ACHN (cell line): ENCODE data around the gene CD151.

Source experiments
- DNase-seq: peaks from one replicate; pipeline ENCODE4 v3.0.0-alpha.2; 2015
- in situ Hi-C: cut with HindIII; loops from 2 replicates; pipeline ENCODE4 v1.10.0; 2017; ENCODE audit warnings: low sequenced_read_pairs, low pct_ligation_motif_present, low pct_unique_long_range_greater_than_20kb

The CD151 gene

DNA sequence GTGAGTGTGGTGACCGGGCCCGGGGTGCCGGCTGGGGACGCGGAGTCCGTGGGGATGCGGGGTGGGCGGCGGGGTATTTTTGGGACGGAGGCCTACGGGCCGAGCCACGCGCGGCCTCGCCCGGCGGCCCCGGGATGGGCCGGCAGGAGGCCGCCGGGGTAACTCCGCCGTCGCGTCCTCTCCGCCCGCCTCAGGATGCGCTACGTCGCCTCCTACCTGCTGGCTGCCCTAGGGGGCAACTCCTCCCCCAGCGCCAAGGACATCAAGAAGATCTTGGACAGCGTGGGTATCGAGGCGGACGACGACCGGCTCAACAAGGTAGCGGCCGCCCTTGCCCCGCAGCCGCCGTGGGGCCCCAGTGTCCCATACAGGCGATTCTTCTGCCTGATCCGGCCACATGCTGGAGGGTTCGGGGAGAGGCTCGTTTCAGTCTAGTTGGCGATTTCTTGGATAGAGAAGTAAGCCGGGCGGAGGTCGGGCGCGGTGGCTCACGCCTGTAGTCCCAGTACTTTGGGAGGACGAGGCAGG, 22.6 kb upstream of the CD151 start:
- DNase-seq, result no peak
- in situ Hi-C loops, result no loop called here

DNA sequence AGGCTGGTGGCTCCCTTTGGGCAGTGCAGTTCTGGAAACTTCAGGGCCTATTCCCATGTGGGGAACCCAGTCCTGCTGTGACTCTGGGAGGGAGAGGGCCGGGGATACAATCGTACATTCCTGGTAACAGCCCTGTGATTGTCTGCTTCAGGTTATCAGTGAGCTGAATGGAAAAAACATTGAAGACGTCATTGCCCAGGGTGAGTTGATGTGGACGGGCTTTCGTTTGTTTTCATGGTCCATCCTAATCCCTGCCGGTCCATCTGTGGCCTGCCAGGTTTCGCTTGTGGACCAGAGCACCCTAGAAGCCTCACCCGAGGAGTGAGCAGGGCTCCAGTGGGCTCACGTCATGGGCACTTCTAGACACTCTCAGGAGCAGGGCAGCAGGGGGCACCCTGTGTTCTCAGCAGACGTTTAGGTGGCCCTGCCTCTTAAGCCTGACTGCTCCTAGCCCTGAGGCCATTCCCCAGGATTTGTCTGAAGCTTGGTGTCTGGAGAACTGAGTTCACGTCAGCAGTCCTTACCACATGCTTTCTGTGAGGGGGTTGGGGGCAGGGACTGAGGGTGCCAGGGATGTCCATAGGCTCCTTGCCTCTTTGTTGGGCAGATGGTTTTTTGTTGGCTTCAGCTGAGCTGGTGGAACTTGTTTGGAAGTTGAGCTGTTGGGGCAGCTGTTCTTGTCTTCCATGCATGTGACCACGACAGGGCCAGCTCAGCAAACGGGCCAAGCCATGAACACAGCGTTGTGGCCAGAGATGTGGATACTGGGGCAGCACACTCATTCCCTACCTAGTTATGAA, 21.1 kb upstream of the CD151 start:
- DNase-seq, result no peak
- in situ Hi-C loops, result no loop called here

DNA sequence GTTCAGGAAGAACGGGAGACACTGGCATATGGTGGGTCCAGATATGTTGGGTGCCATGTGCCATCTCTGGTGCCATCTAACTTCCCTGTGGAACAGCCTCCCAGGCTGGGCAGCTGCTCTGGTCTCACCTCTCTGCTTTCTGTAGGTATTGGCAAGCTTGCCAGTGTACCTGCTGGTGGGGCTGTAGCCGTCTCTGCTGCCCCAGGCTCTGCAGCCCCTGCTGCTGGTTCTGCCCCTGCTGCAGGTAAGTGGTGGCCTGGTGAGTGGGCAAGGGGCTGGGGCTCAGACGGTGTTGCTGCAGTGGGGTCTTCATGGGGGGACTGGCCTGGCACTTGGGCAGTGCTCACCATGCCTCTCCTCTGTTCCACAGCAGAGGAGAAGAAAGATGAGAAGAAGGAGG, 20.4 kb upstream of the CD151 start:
- DNase-seq, result no peak
- in situ Hi-C loops, result no loop called here

DNA sequence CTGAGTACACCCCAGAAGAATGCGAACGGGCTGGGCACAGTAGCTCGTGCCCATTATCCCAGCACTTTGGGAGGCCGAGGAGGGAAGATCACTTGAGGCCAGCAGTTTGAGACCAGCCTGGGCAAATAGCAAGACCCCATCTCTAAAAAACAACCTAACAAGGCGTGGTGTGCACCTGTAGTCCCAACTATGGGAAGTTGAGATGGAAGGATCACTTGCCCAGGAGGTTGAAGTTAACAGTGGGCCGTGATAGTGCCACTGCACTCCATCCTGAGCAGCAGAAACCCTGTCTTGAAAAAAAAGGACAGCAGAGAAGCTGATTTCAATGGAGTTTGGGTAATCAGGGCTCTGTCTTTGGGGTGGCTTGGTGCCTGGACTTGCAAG, 19.7 kb upstream of the CD151 start:
- in situ Hi-C loops, result no loop called here
- no peak for DNase-seq

DNA sequence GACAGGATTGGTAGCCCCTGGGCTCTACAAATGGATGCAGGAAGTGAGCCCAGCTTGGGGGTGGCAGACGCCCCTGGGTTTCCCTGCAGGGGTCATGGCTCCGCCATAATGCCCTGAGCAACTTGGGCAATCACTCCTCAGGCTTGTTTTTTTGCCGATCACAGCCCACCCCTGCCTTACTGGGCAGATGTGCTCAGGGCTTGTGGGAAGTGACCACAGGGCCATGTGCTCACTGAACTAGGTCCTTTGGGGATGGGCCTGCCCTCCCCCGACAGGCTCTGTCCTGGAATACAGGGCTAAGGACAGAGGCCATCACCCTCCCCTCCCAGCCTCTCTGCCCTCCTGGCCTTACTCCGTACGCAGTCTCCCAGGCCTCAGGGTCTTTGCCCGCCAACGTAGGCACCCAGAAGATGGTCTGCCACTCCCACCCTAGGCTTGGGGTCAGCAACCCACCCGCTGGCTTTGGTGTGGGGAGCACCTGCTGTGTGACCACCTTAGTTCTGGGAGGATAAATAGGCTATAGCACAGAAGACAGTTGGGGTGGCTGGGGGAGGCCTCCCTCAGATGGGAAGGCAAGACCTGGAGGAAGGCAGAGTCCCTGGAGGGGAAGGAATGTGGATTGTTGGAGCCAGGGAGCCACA, 19.2 kb upstream of the CD151 start:
- no peak for DNase-seq
- in situ Hi-C loops, result no loop called here

DNA sequence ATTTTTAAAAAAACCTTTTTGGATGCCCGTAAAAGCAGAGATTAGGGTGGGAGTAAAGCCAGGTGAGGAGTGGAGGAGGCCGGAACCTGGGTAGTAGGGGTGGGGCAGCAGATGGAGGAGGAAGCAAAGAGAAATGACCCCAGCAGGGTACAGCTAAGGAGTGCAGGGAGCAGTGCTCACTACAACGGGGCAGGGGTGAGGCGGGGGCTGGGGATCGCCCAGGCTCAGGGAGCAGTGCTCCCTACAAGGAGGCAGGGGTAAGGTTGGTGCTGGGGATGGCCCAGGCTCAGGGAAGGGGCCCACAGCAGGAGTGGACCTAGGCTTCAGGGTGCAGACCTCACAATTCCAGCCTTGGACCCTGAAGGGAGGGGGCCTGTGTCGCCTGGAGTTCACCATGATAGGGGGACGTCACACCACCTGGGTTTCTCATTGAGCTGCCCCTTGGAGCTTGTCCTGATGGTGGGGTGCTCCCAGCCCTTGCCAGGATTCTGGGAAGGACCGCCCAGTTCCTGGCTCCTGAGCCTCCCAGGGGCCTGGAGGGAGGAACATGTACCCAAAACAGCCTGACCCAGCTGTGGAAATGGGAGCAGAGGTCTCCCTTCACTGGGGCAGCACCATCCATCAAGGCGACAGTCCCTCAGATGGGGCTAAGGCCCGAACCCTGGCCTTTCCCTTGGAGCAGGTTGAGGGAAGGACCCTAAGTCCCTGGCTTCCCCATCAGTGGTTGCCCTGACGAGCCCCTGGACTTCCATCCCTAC, 16.9 kb upstream of the CD151 start:
- in situ Hi-C loops, result no loop called here
- no peak for DNase-seq

DNA sequence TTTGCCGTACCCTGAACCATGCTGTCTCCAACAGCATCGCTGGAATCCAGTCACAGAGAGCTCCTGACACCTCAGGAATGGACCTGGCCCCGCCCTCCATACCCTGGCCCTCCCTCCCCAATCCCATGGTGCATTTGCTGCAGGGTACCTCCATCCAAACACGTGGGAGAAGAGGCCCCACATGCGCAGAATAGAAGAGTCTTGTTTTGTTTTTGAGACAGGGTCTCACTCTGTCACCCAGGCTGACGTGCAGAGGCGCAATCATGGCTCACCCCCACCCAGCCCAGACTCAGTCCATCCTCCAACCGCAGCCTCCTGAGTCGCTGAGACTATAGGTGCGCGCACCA, 16.3 kb upstream of the CD151 start:
- DNase-seq, result no peak
- in situ Hi-C loops, result no loop called here

DNA sequence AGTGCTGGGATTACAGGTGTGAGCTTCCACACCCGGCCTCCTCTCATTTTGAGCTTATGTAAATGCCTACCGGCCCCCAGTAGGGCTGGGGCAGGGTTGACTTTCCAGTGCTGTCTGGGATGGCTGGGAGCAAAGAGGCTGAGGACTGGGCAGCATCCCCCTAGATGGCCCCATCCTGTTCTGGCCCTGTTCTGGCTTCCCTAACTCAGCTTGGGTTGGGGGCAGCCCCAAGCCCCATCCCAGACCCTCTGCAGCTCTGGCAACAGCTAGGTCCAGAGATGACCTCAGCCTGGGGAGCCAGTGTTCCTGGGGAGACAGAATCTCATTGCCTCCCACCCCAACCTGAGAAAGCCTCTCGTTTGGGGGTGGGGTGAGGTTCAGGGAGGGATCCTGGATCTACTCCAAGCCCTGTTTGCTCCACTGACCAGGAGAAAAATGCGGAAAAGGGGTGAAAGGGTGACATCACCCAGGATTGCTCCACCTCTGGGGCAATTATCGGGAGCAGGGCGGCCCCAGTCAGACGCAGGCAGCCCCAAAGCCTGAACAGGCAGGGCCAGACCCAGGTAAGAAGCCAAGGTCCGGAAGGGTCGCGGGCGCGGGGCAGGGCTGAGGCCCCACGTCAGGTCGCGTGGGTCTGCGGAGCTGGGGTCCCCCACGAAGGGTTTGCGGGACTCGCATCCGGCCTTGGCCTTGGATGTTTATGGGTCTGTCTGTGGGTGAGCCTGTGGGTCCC, 14.2 kb upstream of the CD151 start, which contains the start of gene PNPLA2:
Gene PNPLA2, plus strand, starts transcription at position 519 of the 733 bp plus-strand sequence. CDS start 805 bp downstream, outside the sequence.
- in situ Hi-C loops, result no loop called here
- peak; percentile 85 for DNase-seq

DNA sequence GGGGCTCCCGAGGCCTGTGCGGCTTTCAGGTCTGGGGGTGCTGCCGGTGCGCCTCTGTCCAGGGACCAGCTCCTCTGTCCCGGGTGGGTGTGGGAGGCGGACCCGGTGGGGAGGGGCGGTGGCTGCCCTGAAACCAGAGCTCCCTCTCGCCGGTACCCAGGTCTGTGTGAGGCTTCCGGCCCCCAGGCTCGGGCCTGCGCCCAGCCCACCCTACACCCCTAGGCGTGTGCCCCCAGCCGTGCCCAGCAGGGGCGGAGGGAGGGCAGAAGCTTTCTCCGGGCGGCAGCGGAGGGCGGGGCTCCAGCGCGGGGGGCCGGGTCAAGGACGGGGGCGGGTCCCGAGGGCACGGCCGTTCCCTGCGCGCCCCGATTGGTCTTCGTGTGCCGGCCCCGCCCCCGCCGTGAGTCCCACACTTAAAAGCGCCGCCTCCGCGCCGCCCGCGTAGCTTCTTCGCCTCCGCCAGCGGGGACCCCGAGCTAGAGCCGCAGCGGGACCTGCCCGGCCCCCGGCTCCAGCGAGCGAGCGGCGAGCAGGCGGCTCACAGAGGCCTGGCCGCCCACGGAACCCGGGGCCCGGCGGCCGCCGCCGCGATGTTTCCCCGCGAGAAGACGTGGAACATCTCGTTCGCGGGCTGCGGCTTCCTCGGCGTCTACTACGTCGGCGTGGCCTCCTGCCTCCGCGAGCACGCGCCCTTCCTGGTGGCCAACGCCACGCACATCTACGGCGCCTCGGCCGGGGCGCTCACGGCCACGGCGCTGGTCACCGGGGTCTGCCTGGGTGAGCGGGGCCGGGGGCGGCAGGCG, 13.4 kb upstream of the CD151 start:
- in situ Hi-C loops, result no loop called here
- peak; percentile 84 for DNase-seq

DNA sequence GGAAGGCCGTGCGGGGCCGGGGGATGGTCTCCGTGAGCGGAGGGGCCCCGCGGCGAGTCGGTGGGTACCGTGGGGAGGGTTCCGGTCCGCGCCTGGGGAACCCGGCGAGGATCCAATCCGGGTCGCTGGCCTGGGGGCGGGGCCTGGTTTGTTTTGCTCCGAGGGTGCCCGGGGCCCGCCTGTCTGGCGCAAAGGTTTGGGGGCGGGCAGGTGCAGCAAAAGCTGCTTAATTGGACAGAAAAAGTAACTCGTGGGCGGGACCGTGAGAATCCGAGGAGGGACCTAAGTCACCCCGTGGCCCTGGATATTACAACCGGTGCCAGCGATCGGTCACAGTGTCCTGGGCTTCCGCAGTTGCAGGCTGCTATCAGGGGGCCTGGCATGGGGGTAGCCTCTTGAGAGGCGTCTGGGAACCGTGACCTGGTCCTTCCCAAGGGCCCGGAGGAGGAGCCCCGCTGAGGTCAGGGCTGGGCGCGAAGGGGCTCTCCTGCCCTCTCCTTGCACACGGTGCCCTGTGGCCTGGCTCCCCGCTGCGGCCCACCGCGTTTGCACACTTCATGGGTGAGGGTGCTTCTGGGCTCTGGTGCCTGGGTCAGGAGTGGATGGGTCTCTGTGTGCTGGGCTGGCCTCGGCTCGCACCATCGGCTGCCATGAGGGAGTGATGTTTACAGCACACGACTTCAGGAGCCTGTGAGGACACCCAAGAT, 12.7 kb upstream of the CD151 start:
- peak; percentile 84 for DNase-seq
- in situ Hi-C loops, result no loop called here

DNA sequence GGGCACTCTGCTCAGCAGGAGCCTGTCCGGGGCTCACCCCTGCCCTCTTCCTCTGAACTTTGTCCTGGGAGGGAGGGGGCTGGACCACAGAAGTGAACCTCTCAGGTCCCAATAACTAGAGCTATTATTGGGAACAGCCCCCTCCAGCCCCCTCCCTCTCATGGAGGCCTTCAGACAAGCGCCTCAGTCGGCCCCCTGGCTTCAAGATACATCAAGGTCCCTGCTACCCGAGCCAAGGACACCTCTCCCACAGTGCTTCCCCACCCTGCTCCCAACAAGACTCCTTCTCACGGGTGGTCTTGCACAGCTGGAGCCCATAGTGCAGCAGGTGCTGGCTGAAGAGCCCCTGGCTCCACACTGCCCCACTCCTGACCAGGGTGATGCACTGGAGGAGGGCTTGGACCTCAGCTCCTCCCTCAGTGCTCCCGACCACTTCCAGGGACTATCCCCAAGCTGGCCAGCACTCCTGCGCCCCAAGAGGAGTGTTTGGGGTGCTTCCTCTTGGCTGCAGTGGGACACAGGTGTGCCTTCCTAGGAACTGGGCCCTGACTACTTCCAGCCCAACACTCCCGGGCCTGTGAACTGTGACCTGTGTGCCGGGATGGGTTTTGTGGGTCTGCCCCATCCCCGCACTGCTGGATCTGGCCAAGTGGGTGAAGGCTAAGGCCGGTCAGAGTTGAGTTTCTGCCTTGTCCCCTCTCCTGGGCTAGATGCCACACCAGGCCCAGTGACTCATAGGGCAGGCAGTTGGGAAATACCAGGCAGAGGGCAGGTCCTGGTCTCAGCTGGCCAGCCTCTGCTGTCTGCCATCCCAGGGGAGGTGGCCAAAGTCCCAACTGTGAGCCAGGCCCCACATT, 11.9 kb upstream of the CD151 start:
- DNase-seq, result peak; percentile 83
- in situ Hi-C loops, result no loop called here

DNA sequence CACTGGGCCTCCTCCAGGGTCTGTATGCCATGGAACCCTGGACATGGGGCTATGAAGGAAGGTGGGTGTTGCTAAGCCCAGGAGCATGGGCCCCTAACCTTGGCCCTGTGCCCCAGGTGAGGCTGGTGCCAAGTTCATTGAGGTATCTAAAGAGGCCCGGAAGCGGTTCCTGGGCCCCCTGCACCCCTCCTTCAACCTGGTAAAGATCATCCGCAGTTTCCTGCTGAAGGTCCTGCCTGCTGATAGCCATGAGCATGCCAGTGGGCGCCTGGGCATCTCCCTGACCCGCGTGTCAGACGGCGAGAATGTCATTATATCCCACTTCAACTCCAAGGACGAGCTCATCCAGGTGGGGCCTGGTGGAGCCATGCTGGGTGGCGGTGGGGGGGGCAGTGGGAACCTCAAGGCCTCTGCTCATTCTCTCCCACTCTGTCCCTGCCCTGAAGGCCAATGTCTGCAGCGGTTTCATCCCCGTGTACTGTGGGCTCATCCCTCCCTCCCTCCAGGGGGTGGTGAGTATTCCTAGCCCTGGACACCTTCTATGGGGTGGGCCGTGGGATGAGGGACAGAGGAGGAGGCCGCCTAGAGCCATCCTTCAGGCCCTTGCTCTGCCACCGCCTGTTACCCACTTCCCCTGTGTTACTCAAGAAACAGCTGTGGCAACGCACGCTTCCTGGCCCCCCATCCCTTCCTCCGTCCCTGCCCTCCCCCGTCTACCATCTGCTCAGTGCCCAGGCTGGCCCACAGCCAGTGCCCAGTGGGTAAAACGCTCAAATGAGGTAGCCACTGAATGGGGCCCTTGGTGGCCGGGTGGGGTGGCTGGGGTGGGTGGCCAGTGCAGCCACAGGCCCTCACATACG, 11.0 kb upstream of the CD151 start:
- DNase-seq, result no peak
- in situ Hi-C loops, result no loop called here

DNA sequence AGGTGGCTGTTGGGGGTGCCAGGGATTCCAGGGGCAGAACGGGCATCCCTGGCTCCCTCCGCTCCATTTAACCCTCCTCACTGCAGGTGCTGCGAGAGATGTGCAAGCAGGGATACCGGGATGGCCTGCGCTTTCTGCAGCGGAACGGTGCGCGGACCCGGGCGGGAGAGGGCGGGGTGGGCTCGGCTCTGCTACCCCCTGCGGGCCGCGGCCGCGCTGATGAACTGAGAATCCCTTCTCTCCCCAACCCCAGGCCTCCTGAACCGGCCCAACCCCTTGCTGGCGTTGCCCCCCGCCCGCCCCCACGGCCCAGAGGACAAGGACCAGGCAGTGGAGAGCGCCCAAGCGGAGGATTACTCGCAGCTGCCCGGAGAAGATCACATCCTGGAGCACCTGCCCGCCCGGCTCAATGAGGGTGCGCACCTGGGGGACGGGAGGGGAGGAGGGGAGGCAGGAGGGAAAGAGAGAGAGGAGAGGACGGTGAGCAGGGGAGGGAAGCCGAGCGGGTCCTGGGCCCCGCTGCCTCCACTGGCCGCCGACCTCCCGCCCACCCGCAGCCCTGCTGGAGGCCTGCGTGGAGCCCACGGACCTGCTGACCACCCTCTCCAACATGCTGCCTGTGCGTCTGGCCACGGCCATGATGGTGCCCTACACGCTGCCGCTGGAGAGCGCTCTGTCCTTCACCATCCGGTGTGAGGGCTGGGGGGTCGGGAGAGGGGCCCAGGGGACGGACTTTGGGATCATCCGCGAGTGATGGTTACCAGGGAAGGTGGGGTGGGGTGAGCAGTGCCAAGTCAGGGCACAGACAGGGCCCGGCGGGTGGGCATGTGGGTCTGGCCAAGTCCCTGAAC, 9.1 kb upstream of the CD151 start:
- in situ Hi-C loops, result no loop called here
- DNase-seq, result no peak

DNA sequence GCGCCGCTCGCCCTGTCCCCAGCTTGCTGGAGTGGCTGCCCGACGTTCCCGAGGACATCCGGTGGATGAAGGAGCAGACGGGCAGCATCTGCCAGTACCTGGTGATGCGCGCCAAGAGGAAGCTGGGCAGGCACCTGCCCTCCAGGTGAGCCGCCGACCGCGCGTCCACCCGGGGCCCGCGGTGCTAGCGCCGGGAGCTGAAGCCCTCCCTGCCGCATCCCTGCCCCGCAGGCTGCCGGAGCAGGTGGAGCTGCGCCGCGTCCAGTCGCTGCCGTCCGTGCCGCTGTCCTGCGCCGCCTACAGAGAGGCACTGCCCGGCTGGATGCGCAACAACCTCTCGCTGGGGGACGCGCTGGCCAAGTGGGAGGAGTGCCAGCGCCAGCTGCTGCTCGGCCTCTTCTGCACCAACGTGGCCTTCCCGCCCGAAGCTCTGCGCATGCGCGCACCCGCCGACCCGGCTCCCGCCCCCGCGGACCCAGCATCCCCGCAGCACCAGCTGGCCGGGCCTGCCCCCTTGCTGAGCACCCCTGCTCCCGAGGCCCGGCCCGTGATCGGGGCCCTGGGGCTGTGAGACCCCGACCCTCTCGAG, 8.4 kb upstream of the CD151 start:
- no peak for DNase-seq
- in situ Hi-C loops, result no loop called here

DNA sequence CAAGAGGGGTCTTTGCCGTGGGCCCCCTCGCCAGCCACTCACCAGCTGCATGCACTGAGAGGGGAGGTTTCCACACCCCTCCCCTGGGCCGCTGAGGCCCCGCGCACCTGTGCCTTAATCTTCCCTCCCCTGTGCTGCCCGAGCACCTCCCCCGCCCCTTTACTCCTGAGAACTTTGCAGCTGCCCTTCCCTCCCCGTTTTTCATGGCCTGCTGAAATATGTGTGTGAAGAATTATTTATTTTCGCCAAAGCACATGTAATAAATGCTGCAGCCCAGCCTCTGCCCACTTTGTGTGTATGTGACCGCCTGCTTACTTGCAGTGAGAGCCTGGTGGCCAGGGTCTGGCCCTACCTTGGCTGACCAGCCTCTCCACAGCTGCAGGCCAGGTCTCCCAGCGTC, 7.8 kb upstream of the CD151 start:
- in situ Hi-C loops, result no loop called here
- DNase-seq, result no peak
